ENCODE results near the gene ARAP1.

ARAP1 gene

GRCh38 chr11:72721689-72722049 lies 30.5 kb downstream of the ARAP1 start:
- no peak for DNase-seq

- no peak for DNase-seq
These were observed 30.9 kb downstream of the ARAP1 start for GRCh38 chr11:72721276-72721675.

GRCh38 chr11:72720784-72721183 lies 31.4 kb downstream of the ARAP1 start:
- no peak for DNase-seq

- no peak for DNase-seq
These were observed 32.2 kb downstream of the ARAP1 start for GRCh38 chr11:72720047-72720446.

- no peak for DNase-seq
These were observed 32.7 kb downstream of the ARAP1 start for GRCh38 chr11:72719551-72719950.

- DNase-seq: no peak
These were observed 33.1 kb downstream of the ARAP1 start for GRCh38 chr11:72719144-72719543.

- no peak for DNase-seq
These were observed 34.1 kb downstream of the ARAP1 start for GRCh38 chr11:72718101-72718501.

- DNase-seq: no peak
These were observed 35.3 kb downstream of the ARAP1 start for GRCh38 chr11:72716788-72717435.

- peak; percentile 74 for DNase-seq
These were observed 35.9 kb downstream of the ARAP1 start for GRCh38 chr11:72716290-72716689.

- DNase-seq: no peak
These were observed 39.4 kb downstream of the ARAP1 start for GRCh38 chr11:72712841-72713240.

- peak; percentile 42 for DNase-seq
These were observed 39.9 kb downstream of the ARAP1 start for GRCh38 chr11:72712168-72712751.

GRCh38 chr11:72711141-72711540 lies 41.1 kb downstream of the ARAP1 start:
- DNase-seq: no peak

GRCh38 chr11:72710278-72710677 lies 41.9 kb downstream of the ARAP1 start:
- no peak for DNase-seq

- DNase-seq: no peak
These were observed 42.5 kb downstream of the ARAP1 start for GRCh38 chr11:72709478-72710238.

GRCh38 chr11:72707032-72707431 lies 45.2 kb downstream of the ARAP1 start:
- DNase-seq: no peak

GRCh38 chr11:72706579-72706978 lies 45.6 kb downstream of the ARAP1 start:
- no peak for DNase-seq

- DNase-seq: no peak
These were observed 46.5 kb downstream of the ARAP1 start for GRCh38 chr11:72705442-72706365.

GRCh38 chr11:72704783-72705265 lies 47.4 kb downstream of the ARAP1 start:
- no peak for DNase-seq

GRCh38 chr11:72704028-72704782 lies 48.0 kb downstream of the ARAP1 start:
- no peak for DNase-seq

- DNase-seq: peak; percentile 76
These were observed 48.8 kb downstream of the ARAP1 start for GRCh38 chr11:72703267-72704008.

GRCh38 chr11:72702577-72703241 lies 49.5 kb downstream of the ARAP1 start:
- DNase-seq: no peak
